Myocyte (in vitro differentiated cells): Measurements from ENCODE around the gene KREMEN2. TPM values are rescaled to one million over a fixed set of nuclear protein-coding genes. Genes with fewer than 3 reads are reported as not detected.
"Not testable (repeated sequence)": the region's sequence is repeated elsewhere in the genome, so short reads cannot be mapped to it uniquely, and the experiment has no call there.

Experiments
- DNase-seq: peaks from one replicate; pipeline ENCODE4 v3.0.0-alpha.2; 2012; ENCODE audit warnings: low read depth
- total RNA-seq: library from RNA; depleted of rRNA; stranded (reverse); fragments of >200 nt; gene quantifications from 2 replicates; pipeline ENCODE4 v1.2.3, GENCODE V29; 2014

KREMEN2 gene
- total RNA-seq, 1 donor from 2014 or later: 10.4 TPM

DNA sequence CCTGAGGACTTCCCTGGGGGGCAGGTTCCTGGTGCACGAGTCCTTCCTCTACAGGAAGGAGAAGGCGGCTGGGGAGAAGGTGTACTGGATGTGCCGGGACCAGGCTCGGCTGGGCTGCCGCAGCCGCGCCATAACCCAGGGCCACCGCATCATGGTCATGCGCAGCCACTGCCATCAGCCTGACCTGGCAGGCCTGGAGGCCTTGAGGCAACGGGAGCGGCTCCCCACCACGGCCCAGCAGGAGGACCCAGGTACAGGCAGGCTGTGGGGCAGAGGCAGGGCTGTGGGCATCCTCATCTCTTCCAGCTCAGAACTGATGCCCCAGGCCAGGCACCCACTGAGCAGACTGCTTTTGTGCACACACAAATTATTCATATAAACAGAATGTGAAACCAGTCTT lies 25.9 kb upstream of the KREMEN2 start:
- no peak for DNase-seq

DNA sequence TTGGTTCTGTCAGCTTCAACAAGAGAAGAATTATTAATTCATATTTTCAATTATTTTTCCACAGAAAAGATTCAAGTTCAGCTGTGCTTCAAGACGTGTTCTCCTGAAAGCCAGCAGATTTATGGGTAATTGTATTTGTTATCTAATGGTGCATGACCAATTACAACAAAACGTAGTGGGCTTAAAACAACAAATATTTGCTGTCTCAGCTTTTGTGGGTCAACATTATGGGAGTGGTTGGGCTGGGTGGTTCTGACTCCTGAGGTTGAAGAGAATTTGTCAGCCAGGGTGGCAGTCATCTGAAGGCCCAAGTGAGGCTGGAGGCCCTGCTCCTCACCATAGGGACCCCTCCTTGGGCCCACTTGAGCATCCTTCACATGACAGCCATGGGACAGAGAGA lies 24.1 kb upstream of the KREMEN2 start:
- DNase-seq: no peak

DNA sequence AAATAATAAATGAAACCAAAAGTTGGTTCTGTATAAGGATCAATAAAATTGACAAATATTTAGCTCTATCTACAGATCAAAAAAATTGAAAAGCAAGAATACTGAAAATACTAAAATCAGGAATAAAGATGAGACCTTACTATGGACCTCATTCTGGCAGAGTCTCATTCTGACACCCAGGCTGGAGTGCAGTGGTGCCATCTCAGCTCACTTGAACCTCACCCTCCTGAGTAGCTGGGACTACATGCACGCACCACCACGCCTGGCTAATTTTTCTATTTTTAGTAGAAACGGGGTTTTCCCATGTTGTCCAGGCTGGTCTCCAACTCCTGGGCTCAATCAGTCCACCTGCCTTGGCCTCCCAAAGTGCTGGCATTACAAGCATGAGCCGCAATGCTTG lies 22.0 kb upstream of the KREMEN2 start:
- DNase-seq: no peak

DNA sequence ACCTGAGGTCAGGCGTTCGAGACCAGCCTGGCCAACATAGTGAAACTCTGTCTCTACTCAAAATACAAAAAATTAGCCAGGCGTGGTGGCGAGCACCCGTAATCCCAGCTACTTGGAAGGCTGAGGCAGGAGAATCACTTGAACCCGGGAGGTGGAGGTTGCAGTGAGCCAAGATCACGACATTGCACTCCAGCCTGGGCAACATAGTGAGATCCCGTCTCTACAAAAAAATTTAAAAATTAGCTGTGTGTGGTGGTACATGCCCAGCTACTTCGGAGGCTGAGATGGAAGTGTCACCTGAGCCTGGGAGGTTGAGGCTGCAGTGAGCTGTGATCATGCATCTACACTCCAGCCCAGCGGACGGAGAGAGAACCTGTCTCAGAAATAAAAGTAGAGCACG lies 20.4 kb upstream of the KREMEN2 start:
- not testable (repeated sequence) for DNase-seq

DNA sequence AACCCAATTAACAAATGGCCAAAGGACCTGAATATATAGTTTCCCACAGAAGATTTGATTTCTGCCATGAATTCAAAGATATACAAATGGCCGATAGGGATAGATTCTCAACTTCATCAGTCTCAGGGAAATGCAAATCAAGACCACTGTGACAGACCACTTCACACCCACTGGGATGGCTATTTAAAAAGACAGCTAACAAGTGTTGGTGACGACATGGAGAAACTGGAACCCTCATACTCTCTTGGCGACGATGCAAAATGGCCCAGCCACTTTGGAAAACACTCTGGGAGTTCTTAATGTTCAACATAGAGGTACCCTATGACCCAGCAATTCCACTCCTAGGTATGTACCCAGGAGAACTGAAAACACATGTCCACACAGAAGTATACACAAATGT lies 17.4 kb upstream of the KREMEN2 start:
- DNase-seq: no peak

DNA sequence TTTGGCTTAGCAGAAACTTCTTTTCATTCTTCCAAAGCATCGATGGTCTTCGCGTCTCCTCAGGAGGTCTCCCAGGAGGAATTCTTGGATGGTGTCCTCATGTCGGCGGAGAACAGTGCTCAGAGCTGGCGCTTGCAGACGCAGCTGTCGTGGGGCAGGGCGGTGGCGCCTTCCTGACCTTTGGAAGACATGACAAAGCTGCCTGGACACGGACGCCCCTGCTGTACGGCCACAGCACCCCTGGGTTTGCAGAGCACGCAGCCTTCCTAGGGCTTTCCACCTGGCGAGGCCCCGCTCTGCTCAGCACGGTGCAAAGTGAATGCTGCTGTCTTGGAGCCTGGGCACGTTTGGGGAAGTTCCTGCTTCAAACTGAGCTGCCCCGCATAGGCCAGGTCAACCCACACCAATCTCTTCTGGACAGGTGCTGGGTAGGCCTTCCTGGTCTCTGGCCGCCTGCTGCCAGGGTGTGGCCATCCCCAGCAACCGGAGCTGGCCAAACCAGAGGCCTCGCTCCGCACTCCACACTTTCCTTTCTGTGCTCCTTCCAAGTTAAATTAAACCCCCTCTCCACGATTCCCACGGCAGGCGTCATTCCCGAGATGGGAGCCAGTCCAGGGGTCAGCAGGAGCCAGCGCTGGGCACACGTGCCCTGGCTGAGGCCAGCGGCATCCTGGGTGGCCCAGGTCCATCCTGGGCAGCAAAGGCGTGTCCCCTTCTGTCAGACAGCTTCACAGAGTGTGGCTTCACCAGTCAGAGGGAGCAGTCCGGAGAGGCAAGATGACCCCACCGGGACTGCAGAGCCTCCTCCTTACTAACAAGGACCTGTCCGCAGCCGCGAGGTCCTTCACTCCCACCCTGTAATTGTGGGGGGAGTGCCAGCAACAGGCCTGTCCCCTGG lies 15.0 kb upstream of the KREMEN2 start:
- no peak for DNase-seq

DNA sequence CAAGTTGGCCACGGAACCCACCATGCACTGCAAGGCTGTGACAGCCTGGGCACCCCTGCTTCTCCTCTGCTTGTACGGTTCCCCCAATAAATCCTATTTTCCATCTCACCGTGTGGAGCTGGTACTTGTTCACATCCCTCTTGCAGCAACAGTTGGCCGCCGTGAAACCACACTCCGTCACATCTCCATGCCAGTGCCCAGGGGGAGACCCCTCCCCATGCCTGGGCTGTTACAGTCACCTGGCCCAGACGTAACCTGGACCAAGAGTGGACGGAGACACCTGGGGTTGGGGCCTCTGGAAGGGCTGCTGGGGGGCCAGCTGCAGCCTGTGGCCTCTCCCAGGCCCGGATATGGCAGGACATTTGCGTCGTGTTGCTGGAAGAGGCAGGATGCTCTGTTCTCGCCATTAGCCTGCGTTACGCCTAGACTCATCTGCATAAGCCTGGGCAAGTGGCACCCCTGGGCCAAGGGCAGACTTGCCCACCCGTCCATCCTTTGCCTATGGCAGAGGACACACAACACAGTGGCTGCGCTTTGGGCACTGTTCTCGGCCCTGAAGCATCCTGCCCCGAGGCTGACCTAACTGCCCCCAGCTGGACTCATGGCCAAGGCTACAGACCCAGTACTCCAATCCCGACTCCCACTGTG lies 14.2 kb upstream of the KREMEN2 start:
- DNase-seq: no peak

DNA sequence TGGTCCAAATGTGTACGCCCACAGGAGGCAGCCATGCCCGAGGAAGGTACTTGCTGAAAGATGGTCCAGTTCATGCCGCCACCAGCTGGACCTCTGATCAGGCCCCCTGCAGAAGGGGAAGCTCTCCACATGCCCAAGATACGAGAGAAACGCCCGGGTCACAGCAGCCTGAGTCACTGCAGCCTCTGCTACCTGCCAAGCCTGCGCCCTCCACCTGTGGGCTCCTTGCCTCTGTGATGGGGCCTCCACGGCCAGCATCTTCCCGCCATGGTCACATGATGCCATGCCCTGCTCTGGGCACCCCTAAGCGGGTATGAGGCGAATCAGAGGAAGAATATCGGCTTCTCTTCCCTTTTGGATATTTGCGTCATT lies 13.7 kb upstream of the KREMEN2 start:
- DNase-seq: no peak

DNA sequence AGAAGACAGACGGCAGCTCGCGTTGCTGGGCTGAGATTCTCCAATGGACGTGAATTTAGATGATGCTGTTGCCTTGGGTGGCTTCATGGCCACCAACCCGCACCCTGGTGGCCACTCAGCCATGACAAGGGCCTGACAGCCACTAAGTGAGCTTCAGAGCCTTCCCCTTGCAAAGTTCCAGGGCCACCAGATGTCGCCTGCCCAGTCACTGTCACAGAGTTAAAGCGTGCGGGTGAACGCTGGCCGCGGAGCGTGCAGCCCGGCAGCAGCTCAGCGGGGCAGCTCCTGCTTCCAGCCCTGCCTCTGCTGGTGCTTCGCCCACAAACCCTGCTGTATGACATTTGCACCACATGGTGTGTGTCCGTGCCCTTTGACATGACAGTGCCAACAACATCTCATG lies 13.3 kb upstream of the KREMEN2 start:
- no peak for DNase-seq

DNA sequence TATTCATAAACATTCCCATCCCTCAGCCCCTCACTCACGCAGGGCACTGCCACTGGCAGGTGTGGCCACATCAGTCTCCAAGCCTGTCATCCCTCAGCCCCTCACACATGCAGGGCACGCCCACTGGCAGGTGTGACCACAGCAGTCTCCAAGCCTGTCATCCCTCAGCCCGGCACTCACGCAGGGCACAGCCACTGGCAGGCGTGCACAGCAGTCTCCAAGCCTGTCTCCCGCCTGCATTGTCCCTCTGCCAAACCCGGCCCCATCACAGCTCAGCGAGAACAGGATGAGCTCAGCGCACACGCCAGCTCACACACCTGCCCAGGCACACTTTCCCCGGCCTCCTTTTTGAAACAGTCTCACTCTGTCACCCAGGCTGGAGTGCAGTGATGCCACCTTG lies 11.4 kb upstream of the KREMEN2 start:
- peak; percentile 71 for DNase-seq

DNA sequence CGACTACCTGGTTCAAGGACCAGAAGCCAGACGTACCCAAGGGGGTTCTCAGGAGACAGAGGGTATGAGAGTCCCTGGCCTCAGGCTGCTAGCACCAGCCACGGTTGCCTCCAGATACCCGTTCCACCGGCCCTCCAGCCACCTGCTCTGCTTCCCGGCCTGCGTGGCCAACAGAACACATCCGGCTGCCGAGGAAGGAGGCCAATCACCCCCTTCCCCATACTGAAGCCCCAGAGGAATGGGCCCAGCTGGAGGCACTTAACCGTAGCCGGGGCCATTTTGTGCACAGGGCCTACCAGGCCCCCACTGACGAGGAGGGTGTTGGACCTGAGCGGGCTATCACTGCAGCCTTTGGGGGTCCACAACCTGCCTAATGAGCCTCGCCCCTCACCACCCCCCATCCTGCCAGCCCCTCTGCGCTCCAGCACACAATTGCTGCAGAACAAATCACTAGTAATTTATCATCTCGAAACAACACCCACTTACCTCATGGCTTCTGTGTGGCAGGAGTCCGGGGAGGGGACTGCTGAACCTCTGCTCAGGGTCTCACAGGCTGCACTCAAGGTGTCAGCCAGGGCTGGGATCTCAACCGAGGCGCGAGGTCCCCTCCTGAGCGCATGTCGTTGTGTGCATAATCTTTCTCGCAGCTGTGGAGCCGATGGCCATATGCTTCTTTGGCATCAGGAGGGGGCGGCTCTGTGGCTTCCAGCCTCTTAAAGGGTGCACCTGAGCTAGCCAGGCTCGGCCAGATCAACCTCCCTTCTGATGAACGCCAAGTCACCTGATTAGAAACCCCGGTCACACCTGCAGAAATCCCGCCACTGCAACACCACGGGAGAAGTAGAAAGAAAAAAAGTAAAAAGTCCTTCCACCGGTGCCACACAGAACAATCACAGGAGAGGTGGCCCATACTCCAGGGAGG lies 10.1 kb upstream of the KREMEN2 start:
- DNase-seq: no peak

DNA sequence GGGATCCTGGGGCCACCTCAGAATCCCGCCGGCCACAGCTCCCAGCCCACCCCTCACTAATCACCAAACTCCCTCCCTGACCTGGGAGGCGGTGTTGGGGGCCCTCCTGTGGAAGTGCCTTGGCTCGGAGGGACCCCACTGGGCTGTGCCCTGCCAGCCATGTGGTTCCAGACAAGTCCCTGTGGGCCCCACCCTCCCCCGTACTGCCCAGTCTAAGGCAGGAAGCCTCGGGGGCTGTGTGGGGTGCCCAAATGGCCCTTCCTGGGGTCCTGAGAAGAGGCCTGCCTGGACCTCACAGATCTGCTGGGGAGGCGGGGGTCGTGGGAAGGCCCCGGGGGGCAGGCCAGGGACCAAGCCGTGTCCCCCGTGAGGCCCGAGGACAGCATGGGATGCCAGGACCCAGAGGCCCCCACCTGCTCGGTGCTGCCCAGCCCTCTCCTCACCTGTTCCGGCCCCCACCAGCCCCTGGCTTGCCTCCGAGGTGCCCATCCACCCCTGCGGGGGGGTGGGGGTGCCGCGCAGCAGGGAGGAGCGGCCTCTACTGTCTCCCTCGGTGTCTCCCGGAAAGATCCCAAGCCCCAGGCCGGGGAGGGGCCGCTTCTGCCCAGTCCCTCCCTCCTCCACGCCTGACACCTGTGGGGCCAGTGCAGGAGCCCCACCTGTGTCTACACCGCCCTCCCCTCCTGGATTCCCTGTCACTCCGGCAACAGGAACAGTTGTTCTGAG lies 9.3 kb upstream of the KREMEN2 start:
- no peak for DNase-seq

DNA sequence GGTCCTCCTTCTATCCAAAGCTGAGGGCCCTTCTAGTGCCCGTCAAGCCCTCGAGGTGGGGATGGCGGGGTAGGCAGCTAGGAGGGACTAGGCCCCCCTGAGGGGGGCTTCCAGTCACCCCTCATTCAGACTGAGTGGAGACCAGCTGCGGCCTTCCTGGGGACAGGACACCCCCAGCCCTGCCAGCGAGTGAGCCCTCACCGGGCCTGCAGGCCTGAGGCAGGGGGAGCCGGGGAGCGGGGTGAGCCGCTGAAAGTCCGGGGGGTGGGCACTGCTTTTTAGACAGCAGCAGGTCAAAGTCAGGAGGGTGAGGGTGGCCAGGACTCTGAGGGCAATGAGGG lies 8.7 kb upstream of the KREMEN2 start:
- DNase-seq: no peak

DNA sequence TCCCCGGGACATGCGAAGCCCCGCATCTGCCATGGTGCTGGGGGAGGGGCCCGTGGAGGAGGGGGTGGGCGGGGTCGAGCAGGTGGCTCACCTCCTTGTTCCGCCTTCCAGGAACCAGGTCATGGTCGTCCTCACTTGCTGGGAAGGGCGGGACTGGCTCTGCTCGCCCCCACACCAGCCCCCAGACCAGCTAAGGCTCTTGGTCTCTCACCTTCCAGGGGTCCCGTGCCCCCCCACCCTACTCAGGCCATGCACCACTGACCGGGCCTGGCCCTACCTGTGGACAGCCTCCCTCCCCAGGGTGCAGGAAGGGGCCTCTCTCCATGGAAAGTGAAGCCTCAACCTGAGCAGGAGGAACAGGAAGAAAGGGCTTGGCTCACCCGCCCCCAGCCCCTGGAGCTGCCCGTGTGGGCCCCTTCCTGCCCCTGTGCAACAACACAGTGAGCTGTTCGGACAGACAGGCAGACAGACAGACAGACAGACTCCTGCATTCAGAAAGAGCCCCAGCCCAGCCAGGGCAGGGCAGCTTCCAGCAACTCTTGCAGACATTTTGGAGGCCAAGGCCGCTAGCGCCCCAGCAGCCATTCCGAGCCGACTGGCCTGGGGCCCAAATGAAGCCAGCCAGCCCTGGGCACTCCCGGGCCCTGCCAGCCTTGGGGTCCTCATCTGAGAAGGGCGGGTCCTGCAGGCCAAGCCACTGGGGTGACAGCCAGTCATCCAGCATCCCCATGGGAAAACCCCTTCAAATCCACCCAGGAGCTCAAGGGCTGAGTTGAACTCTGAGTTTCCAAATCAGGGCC lies 8.1 kb upstream of the KREMEN2 start:
- DNase-seq: no peak

DNA sequence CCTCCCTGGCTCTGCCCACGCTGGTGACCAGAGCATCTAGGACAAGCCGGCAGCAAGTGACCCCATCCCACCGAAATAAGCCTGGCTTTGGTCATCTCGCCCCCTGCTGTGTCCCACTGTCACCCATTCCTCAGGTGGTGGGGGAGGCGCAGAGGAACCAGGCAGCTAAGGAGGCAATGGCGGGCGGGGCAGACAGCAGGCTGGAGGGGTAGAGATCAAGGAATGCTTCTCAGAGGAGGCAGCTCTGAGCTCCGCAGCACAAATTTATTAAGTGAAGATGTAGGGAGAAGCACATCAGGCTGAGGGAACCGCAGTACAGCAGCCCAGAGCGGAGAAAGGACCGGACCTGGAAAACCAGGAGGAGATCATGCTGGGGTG lies 7.5 kb upstream of the KREMEN2 start:
- no peak for DNase-seq

DNA sequence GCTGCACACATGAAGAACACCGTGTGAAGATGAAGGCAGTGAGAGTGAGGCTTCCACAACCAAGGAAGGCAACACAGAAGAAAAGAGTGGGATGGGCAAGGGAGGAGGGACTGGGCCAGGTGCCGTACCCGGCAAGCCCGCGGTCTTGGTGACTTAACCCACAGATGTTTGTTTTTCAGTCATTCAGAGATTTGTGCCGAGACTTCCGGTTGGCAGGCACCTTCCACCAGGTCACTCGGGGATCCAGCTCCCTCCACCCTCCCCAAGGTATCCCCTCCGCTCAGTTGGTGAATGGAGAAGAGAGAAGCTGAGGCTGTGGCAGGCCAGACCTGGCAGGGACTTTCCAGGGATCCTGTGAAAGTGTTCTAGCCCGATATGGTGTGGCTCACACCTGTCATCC lies 4.9 kb upstream of the KREMEN2 start:
- DNase-seq: no peak

DNA sequence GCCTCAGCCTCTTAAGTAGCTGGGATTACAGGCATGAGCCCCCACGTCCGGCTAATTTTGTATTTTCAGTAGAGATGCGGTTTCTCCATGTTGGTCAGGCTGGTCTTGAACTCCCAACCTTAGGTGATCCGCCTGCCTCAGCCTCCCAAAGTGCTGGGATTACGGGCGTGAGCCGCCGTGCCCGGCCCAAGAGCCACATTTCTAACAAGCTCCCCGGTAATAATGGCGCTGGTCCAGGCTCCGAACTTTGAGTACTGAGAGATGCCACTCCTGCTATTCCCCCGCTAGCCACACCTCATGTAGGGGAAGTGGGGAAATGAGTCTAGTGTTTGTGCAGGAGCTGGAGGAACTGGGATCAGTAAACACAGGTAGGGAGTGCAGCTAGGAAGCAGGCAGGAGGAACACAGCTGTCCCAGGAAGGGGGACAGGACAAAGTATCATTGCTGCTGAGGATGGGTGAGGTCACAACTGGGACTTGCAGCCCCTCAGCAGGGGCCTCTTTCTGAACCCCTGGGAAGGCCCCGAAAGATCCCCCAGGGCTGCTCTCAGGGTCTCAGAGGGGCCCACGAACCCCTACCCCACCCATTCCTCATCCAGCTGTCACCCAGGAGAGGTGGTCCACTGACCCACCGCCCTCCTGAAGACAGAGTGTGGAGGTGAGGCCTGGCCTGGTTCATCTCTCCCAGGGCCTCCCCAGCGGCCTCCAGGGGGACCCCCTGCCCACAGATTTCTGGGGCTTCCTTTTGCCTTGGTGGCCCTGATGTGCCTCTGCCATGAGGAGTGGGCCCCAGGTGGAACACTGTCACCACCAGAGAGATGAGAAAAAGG lies 3.7 kb upstream of the KREMEN2 start:
- no peak for DNase-seq

DNA sequence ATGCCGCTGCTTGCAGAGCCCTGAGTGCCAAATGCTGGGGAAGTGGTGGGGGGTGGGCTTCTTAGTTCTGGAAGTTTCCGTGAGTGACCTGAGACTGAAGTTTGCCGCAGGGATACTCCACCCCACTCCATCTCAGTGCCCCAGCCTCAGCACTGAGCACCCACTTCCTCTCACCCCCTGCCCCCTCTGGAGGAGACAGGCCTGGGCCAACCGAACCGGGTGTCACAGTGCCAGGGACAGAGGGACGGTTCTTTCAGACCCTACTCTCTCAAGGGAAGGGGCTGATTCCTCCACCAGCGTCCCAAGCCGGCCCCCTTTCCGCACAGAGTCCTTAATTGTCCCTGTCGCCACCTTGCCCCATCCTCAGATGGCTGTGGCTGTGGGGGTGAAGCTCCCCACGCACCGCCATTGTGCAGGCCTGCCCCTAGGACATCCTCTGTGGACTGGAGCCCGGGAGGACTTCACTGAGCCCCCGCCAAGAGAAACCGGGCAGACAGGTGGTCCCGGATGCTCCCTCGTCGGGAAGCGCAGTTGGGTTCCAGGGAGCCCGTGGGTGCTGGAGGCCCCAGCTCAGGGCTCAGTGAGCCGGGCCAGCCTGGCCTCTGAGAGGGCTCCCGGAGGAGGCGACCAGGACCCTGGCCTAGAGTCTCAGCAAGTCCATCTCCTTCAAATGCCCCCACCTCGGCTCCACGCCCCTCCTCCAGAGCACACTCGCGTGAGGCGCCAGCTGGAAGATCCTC lies 1.6 kb upstream of the KREMEN2 start:
- no peak for DNase-seq
